HL-60 (cell line): ENCODE data around the gene ZMYM3.

Source experiments
- CTCF ChIP-seq: IDR thresholded peaks from one replicate; pipeline ENCODE4 v1.5.1; 2011; ENCODE audit warnings: low read length, control low read depth, inconsistent platforms; ENCODE audit not compliant: insufficient read depth
- GABPA ChIP-seq: IDR thresholded peaks from 2 replicates; pipeline ENCODE4 v1.6.1; 2012; ENCODE audit warnings: low read depth
- POLR2AphosphoS5 ChIP-seq: IDR thresholded peaks from 2 replicates; pipeline ENCODE4 v1.6.1; 2012; ENCODE audit warnings: low read depth

GRCh38 chrX:71253253-71254091, 468 bp downstream of the ZMYM3 start:
- TF ChIP-seq CTCF (peak; percentile 21), POLR2AphosphoS5 (no peak), GABPA (no peak)
